Upper lobe of right lung (tissue), 1 donor: ENCODE measurements around the gene TRIM44. TPM values are rescaled to one million over a fixed set of nuclear protein-coding genes. Genes with fewer than 3 reads are reported as not detected.

Source experiments
- ATAC-seq: fragments of 200-7000 bp; cut with Tn5 transposase; one replicate; pipeline ENCODE4 v1.9.1; 2020; ENCODE audit warnings: mild to moderate bottlenecking, moderate library complexity
- DNase-seq: peaks from one replicate; pipeline ENCODE4 v3.0.0-alpha.2; 2020
- H3K27ac ChIP-seq: fragments of 200-600 bp; one replicate; pipeline ENCODE4 v1.8.0; 2022
- H3K27me3 ChIP-seq: fragments of 200-600 bp; one replicate; pipeline ENCODE4 v1.8.0; 2022; ENCODE audit warnings: mild to moderate bottlenecking
- H3K36me3 ChIP-seq: fragments of 200-600 bp; one replicate; pipeline ENCODE4 v1.8.0; 2022
- H3K4me1 ChIP-seq: fragments of 200-600 bp; one replicate; pipeline ENCODE4 v1.8.0; 2022
- H3K4me3 ChIP-seq: fragments of 200-600 bp; one replicate; pipeline ENCODE4 v1.8.0; 2022; ENCODE audit warnings: mild to moderate bottlenecking
- H3K9me3 ChIP-seq: fragments of 200-600 bp; one replicate; pipeline ENCODE4 v1.8.0; 2022
- intact Hi-C: fragments of 100-400 bp; cut with DNase I; formaldehyde crosslinking; loops from one replicate; pipeline ENCODE4 v1.11.0; 2022
- total RNA-seq: library from RNA; stranded (reverse); fragmentation: NEBNext Ultra II Directional; extraction: Animal tissue kit (Norgen Biotek cat#: 25700); gene quantifications from one replicate; pipeline ENCODE4 v1.2.1, GENCODE V29; 2021
- TF ChIP-seq, protein P1 (sequence below): fragments of 200-600 bp; IDR thresholded peaks from one replicate; pipeline ENCODE4 v1.8.0; 2022; ENCODE audit warnings: antibody characterized with exemption
- donor health status: DM: no; HTN: yes; CAD: no; lungs with severe emphysema.

Gene TRIM44
- total RNA-seq, 1 donor from 2014 or later = 67.2 TPM

DNA sequence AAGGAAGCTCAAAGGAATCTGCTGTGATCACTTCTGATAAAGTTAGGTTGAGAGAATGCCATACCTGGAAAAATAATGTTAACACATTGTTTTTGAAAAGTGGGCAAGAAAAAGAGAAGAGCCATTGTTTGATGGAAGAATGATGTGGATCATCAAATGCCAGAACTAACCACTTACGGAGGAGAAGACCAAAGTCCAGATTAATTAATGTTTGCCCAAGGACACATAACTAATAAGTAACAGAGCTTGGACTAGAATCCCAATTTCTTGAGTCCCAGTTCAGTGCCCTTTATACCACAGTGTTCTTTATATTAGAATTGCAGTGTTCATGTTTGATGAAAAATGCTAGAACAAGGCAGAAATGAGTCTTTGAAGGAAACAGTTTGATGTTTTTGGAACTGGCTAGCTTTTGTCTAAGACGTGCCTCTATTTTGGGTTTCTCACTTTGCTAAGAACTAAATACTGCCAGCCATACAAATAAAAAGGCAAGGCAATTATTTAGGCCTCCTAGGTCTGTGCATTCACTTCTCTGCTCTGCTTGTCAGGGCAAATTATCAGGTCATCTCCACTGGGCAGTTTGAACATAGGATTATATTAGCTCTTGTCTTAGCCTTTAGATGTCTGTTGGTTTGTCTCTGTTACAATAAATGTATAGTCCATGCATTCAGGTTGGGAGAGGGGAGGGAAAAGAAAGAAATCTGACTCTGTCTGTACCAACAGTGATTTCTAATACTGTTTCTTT, 72.3 kb downstream of the TRIM44 start:
- DNase-seq (no peak), ATAC-seq (no peak)
- no peak overlapping the region for H3K27ac ChIP-seq
- intact Hi-C loops = no loop called here
- H3K4me1 ChIP-seq = no peaks in the 10 kb centered on the region
- H3K9me3 ChIP-seq = no peaks in the 10 kb centered on the region
- TF ChIP-seq, protein P1, sequence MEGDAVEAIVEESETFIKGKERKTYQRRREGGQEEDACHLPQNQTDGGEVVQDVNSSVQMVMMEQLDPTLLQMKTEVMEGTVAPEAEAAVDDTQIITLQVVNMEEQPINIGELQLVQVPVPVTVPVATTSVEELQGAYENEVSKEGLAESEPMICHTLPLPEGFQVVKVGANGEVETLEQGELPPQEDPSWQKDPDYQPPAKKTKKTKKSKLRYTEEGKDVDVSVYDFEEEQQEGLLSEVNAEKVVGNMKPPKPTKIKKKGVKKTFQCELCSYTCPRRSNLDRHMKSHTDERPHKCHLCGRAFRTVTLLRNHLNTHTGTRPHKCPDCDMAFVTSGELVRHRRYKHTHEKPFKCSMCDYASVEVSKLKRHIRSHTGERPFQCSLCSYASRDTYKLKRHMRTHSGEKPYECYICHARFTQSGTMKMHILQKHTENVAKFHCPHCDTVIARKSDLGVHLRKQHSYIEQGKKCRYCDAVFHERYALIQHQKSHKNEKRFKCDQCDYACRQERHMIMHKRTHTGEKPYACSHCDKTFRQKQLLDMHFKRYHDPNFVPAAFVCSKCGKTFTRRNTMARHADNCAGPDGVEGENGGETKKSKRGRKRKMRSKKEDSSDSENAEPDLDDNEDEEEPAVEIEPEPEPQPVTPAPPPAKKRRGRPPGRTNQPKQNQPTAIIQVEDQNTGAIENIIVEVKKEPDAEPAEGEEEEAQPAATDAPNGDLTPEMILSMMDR = no peak
- H3K4me3 ChIP-seq = no peak overlapping the region
- peaks cover 36% of the 10 kb centered on the region for H3K36me3 ChIP-seq
- H3K27me3 ChIP-seq = no peaks in the 10 kb centered on the region

DNA sequence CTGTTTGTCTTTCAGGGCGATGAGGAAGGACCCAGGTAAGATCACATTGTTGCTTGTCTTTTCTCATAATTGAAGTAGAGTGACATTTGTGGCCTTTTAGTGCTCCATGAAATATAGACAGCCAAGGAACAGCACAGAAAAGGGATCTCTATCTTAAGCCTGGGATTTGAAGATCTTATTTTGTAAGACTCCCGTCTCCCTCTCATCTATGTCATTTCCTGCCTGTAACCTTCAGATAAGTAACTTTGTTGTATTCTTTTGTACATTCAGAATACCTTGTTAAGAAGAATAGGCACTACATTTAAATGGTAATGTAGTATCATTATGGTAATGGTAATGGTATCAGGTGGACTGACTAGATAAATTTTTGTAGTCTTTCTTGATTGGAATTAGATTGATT, 72.8 kb downstream of the TRIM44 start:
- Histone ChIP-seq H3K9me3 (no peaks in the 10 kb centered on the region), H3K27ac (no peak overlapping the region), H3K36me3 (peaks cover 36% of the 10 kb centered on the region), H3K4me1 (no peaks in the 10 kb centered on the region), H3K4me3 (no peak overlapping the region), H3K27me3 (no peaks in the 10 kb centered on the region)
- DNase-seq (no peak), ATAC-seq (no peak)
- TF ChIP-seq, protein P1 = no peak
- intact Hi-C loops = no loop called here

DNA sequence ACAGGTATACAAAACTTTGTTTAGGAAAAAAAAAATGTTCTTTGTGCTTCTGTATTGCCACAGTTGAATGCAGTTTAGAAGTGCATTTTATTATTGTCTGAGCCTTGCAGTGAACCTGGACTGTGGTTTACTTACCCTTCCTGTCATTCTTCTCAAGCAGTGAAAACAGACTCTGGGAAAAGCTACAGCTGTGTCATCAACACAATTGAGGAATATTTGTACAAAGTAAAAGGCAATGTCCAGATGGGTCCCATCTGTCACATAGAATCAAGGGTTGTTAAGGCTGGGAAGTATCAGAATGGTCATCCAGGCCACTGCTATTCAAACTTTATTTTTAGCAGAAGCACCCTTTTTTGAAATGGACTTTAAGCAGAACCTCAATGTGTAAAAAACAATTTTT, 73.3 kb downstream of the TRIM44 start:
- H3K27me3 ChIP-seq = no peaks in the 10 kb centered on the region
- intact Hi-C loops = no loop called here
- no peak overlapping the region for H3K4me3 ChIP-seq
- peaks cover 36% of the 10 kb centered on the region for H3K36me3 ChIP-seq
- H3K9me3 ChIP-seq = no peaks in the 10 kb centered on the region
- no peak overlapping the region for H3K27ac ChIP-seq
- ATAC-seq = no peak
- TF ChIP-seq, protein P1 = no peak
- no peaks in the 10 kb centered on the region for H3K4me1 ChIP-seq
- DNase-seq = no peak

DNA sequence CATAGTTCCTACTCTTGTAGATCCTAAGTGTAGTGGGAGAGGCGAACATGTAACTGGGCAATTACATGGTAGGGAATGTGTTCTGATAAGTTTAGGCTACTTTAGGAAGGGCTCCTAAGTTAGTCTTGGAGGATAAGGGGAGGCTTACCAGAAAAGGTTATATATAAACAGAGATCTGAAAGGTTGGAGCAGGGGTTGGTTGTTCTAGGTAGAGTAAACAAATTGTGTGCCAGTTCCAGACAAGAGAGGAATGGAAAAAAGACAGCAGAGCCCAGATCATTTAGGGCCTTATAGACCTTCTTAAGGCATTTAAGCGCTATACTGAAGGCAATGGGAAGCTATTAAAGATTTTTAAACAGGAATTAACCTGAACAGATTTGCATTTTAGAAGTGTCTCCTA, 74.4 kb downstream of the TRIM44 start:
- intact Hi-C loops = no loop called here
- TF ChIP-seq, protein P1 = no peak
- no peaks in the 10 kb centered on the region for H3K9me3 ChIP-seq
- no peak overlapping the region for H3K27ac ChIP-seq
- no peaks in the 10 kb centered on the region for H3K27me3 ChIP-seq
- H3K4me3 ChIP-seq = no peak overlapping the region
- no peaks in the 10 kb centered on the region for H3K4me1 ChIP-seq
- H3K36me3 ChIP-seq = peaks cover 36% of the 10 kb centered on the region
- no peak for DNase-seq
- ATAC-seq = no peak

DNA sequence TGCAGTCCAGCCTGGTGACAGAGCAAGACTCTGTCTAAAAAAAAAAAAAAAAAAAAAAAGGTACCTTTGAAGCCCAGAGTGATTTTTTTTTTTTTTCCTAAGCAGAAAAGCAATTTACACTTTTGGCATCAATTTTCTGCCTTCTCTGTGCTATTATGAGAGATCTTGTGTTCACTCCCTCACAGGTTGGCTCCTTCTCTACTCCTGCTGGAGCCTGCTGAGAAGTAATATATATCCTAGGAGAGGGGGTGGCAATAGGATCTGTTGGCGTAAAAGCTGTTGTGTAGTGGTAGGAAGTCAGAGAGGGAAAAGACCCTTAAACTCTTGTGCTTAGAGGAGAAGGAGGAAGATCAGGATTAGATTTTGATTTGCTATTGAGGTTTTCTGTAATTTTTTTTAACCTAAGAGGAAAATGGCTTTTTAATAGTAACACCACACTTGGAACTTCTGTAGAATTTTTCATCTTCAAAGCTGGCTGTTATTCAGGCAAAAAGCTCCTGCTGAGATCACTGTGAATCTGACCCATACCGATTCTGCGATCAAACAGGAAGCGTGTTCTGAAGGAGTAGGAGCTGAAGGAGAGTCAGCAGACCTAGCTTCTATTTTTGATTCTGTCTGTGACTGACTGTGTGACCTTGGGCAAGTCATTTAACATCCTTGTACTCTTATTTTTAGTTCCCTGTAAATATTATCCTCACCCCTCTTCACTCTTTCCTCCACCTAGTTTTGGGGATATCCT, 77.7 kb downstream of the TRIM44 start:
- Histone ChIP-seq H3K4me1 (no peaks in the 10 kb centered on the region), H3K4me3 (no peak overlapping the region), H3K9me3 (no peaks in the 10 kb centered on the region), H3K36me3 (peaks cover 36% of the 10 kb centered on the region), H3K27ac (no peak overlapping the region), H3K27me3 (no peaks in the 10 kb centered on the region)
- no peak for DNase-seq
- TF ChIP-seq, protein P1 = no peak
- ATAC-seq = no peak
- intact Hi-C loops = no loop called here
